Pancreas (tissue), 10 donors: ENCODE results near the gene TBC1D20. TPM values are rescaled to one million over a fixed set of nuclear protein-coding genes. Genes with fewer than 3 reads are reported as not detected.
A peak's percentile ranks its signal among the peaks of the same experiment; 100 is the strongest.

Experiments
- ATAC-seq, 4 donors: fragments of 200-7000 bp; cut with Tn5 transposase; one replicate each; pipeline versions ENCODE4 v1.8.0 to v1.9.1; 2020; ENCODE audit warnings: mild to moderate bottlenecking in 4 of 4, moderate library complexity in 4 of 4
- DNase-seq, 6 donors: peaks; one replicate each; pipeline ENCODE4 v3.0.0-alpha.2; 2020
- FAIRE-seq: peaks from 2 replicates; lab custom pipeline; 2012; peaks lifted over from hg19 to GRCh38; lab: Jason Lieb, UNC
- H3K27ac ChIP-seq, 4 donors: fragments of 200-600 bp; sonication (generic); 1 replicate in 3 of 4; 2 replicates in 1 of 4; pipeline versions ENCODE4 v1.5.0 to v1.8.0; 2020
- H3K27me3 ChIP-seq, 4 donors: fragments of 200-600 bp; one replicate each; pipeline ENCODE4 v1.8.0; 2021
- H3K36me3 ChIP-seq, 3 donors: fragments of 200-600 bp; sonication (generic) in 1 of 3; one replicate each; pipeline versions ENCODE4 v1.5.0 to v1.8.0; 2020 to 2021
- H3K4me1 ChIP-seq, 3 donors: fragments of 200-600 bp; one replicate each; pipeline ENCODE4 v1.8.0; 2021
- H3K4me3 ChIP-seq, 4 donors: fragments of 200-600 bp; sonication (generic) in 2 of 4; one replicate each; pipeline versions ENCODE4 v1.5.0 to v1.8.0; 2020 to 2021
- H3K9me3 ChIP-seq, 4 donors: fragments of 200-600 bp; one replicate each; pipeline ENCODE4 v1.8.0; 2021
- WGBS, 2 donors: extraction: QIAGEN DNeasy Blood & Tissue Kit; methylation state at CpG; one replicate each; pipeline ENCODE4 v1.1.7; 2013; 5-methylcytosine and 5-hydroxymethylcytosine counted together
- intact Hi-C, 3 donors: fragments of 100-400 bp; cut with DNase I; formaldehyde crosslinking; loops; one replicate each; pipeline versions ENCODE4 v1.11.1 to v1.14.2; 2022
- polyA plus RNA-seq, 2 donors: library from polyadenylated mRNA; stranded (reverse); fragments of 200-250 nt; gene quantifications; one replicate each; pipeline ENCODE4 v1.2.3, GENCODE V29; 2013
- total RNA-seq, 6 donors: library from RNA; stranded (reverse); fragmentation: NEBNext Ultra II Directional in 4 of 6; extraction: Animal tissue kit (Norgen Biotek cat#: 25700) in 4 of 6; gene quantifications; one replicate each; pipeline versions ENCODE4 v1.2.1 to v1.2.4, GENCODE V29; 2021 to 2023
- TF ChIP-seq, protein P1 (sequence below), 4 donors: fragments of 200-600 bp; sonication (generic) in 3 of 4; IDR thresholded peaks; one replicate each; pipeline versions ENCODE4 v1.5.0 to v1.8.0; 2021; ENCODE audit warnings: antibody characterized with exemption in 4 of 4
- donor health status: healthy with polysubstance abuse.
- donor health status: DM: no; HTN: no; CAD: no; lungs with moderate emphysema.
- donor health status: DM: no; HTN: no; CAD: no.
- donor health status: control.
- donor health status: control.
- donor health status: Bipolar disorder and iron deficiency.
- donor health status: DM: yes; HTN: yes; CAD: no.
- donor health status: DM: no; HTN: no; CAD: no.
- donor health status: DM: no; HTN: no; CAD: no.
- donor health status: DM: yes; HTN: yes; CAD: no.

TBC1D20 gene
- total and polyA plus RNA-seq, 8 donors, result 11.1 to 21.4 (median 12.9) TPM

DNA sequence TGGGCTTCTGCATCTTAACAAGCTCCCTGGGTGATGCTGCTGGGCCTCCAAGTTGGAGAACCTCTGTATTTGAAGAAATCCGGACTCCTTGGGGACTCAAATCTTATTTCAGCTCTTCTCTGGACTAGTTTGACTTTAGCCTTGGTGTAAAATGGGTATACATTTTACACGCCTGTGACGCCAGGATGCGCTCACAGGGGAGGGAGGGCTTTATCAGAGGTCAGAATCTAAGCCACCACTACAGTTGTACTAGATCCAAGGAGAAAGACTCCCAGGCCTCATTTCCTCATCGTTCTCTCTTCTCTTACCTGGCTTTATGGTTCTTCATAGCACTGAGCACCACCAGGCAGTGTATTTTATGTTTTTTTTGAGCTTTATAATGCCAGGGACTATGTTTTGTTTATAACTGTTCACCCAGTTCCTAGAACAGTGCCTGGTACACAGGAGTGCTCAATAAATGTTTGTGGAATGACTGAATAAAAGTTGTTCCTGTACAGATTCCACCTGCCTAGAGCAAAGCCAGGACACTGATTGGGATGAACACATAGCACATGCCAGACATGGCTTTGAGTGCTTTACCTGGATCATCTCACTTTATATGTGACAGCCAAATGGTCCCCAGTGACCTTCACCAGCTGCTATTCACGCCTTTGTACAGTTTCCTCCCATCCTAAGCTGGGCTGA lies 59.3 kb downstream of the TBC1D20 start:
- intact Hi-C loops, result no loop called here
- Histone ChIP-seq H3K27ac (no peak overlapping the region), H3K4me1 (peaks cover 0 to 4% (median 0%) of the 10 kb centered on the region in 3 donors), H3K4me3 (no peak overlapping the region), H3K9me3 (no peaks in the 10 kb centered on the region), H3K27me3 (no peaks in the 10 kb centered on the region), H3K36me3 (no peaks in the 10 kb centered on the region)
- DNase-seq, result no peak
- WGBS, 2 donors, result 91 to 94% methylated on average over 6 of the region's 6 CpGs
- FAIRE-seq, result no peak
- TF ChIP-seq, protein P1, sequence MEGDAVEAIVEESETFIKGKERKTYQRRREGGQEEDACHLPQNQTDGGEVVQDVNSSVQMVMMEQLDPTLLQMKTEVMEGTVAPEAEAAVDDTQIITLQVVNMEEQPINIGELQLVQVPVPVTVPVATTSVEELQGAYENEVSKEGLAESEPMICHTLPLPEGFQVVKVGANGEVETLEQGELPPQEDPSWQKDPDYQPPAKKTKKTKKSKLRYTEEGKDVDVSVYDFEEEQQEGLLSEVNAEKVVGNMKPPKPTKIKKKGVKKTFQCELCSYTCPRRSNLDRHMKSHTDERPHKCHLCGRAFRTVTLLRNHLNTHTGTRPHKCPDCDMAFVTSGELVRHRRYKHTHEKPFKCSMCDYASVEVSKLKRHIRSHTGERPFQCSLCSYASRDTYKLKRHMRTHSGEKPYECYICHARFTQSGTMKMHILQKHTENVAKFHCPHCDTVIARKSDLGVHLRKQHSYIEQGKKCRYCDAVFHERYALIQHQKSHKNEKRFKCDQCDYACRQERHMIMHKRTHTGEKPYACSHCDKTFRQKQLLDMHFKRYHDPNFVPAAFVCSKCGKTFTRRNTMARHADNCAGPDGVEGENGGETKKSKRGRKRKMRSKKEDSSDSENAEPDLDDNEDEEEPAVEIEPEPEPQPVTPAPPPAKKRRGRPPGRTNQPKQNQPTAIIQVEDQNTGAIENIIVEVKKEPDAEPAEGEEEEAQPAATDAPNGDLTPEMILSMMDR (IDR thresholded peaks at IDR 0.05), result no peak
- ATAC-seq, result no peak

DNA sequence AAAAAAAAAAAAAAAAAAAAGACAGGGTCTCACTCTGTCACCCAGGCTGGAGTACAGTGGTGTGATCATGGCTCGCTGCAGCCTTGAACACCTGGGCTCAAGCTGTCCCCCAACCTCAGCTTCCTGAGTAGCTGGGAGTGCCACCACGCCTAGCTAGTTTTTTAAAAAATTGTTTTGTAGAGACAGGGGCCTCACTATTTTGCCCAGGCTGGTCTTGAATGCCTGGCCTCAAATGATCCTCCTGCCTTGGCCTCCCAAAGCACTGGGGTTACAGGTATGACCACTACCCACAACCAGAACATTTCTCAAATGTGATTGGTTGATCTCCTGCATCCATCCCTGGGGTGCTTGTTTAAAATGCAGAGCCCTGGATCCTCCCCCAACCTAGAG lies 59.8 kb downstream of the TBC1D20 start:
- no peak for ATAC-seq
- no peak for DNase-seq
- no peak overlapping the region for H3K4me3 ChIP-seq
- H3K9me3 ChIP-seq, result no peaks in the 10 kb centered on the region
- FAIRE-seq, result no peak
- H3K27me3 ChIP-seq, result no peaks in the 10 kb centered on the region
- H3K4me1 ChIP-seq, result peaks cover 0 to 4% (median 0%) of the 10 kb centered on the region in 3 donors
- no peaks in the 10 kb centered on the region for H3K36me3 ChIP-seq
- no peak overlapping the region for H3K27ac ChIP-seq
- 93 to 95% methylated on average over 2 of the region's 2 CpGs for WGBS, 2 donors
- intact Hi-C loops, result no loop called here
- TF ChIP-seq, protein P1 (IDR thresholded peaks at IDR 0.05), result no peak

DNA sequence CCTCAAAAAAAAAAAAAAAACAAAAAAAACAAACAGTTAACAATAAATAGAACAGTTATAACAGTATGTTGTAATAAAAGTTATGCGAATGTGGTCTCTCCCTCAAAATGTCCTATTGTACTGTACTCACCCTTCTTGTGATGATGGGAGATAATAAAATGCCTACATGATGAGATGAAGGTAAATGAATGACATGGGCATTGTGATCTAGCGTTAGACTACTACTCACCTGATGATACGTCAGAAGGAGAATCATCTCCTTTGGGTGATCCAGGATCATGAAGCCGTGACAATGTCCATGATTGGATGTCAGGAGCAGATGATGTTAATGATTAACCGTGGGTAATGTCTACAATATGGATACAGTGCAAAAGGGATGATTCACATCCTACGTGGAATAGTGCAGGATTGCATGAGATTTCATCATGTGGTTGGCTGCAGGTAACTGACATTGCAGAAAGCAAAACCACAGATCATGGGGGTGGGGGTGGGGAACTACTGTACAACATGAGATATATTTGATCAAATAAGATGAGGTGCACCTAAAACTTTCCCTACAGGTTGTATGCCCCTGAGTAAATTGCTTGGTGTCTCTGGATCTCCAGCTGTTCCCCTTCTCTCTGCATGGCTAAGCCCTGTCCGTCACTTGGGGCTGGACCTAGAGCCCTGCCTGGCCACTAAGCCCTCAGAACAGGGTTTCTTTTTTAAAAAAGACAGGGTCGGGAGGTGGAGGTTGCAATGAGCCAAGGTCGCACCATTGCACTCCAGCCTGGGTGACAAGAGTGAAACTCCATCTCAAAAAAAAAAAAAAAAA lies 60.4 kb downstream of the TBC1D20 start:
- TF ChIP-seq, protein P1 (IDR thresholded peaks at IDR 0.05), result no peak
- ATAC-seq (peak; percentile 39 to 84 (median 58)), DNase-seq (peak in 1 of 6 donors; percentile 70), FAIRE-seq (no peak)
- WGBS, 2 donors, result 62 to 64% methylated on average over 9 of the region's 9 CpGs
- H3K27ac ChIP-seq, result no peak overlapping the region
- H3K4me3 ChIP-seq, result no peak overlapping the region
- H3K36me3 ChIP-seq, result peaks cover 0 to 4% (median 1%) of the 10 kb centered on the region in 3 donors
- H3K27me3 ChIP-seq, result no peaks in the 10 kb centered on the region
- intact Hi-C loops, result no loop called here
- H3K9me3 ChIP-seq, result no peaks in the 10 kb centered on the region
- H3K4me1 ChIP-seq, result peaks cover 0 to under 1% (median 0%) of the 10 kb centered on the region in 3 donors

DNA sequence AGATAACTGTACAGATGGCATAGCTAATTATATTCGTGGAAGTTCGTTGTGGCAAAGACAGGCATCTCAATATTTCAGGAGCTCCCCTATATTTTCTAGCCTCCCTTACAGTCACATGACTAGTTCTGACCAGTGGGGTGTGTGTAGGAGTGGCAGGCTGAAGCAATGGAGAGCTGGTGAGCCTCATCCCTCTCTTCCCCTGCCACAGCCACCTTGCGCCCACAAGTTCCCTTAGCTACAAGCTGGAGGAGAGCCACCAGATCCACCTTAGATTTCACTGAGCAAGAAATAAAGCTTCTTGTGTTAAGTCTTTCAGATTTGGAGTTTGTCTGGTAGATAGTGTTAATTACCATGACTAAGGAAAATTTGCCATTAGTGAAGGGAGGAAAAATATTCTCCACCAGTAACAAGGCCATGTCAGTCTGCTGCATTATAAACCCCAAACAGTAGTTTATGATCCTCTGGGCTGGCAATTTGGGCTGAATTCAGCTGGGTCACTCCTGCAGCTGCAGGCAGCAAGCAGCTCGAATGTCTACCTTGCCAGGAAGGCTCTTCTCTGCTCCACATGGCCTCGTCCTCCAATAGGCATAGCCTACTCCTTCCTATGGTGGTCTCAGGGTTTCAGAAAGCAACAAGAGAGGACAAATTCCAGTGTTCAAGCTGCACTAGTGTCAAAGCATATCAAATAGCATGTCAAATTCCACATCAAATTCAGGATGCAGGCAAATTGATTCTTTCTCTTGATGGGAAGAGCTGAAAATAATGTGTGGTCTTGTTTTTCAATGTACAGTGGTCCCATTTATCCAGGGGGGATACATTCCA lies 61.7 kb downstream of the TBC1D20 start:
- Histone ChIP-seq H3K36me3 (peaks cover 0 to 12% (median 11%) of the 10 kb centered on the region in 3 donors), H3K4me1 (no peaks in the 10 kb centered on the region), H3K9me3 (no peaks in the 10 kb centered on the region), H3K27ac (no peak overlapping the region), H3K4me3 (no peak overlapping the region), H3K27me3 (no peaks in the 10 kb centered on the region)
- FAIRE-seq (no peak), DNase-seq (no peak), ATAC-seq (peak in 1 of 4 donors; percentile 28)
- WGBS, 2 donors, result 51 to 70% methylated on average over 5 of the region's 5 CpGs
- intact Hi-C loops, result no loop called here
- TF ChIP-seq, protein P1 (IDR thresholded peaks at IDR 0.05), result no peak
